GM18861 (cell line): ENCODE measurements around the gene ESYT2.

Source experiments
- ATAC-seq: cut with Tn5 transposase; IDR thresholded peaks from one replicate; pipeline ENCODE4 v1.9.1; 2021; ENCODE audit not compliant: unreplicated experiment

The ESYT2 gene

DNA sequence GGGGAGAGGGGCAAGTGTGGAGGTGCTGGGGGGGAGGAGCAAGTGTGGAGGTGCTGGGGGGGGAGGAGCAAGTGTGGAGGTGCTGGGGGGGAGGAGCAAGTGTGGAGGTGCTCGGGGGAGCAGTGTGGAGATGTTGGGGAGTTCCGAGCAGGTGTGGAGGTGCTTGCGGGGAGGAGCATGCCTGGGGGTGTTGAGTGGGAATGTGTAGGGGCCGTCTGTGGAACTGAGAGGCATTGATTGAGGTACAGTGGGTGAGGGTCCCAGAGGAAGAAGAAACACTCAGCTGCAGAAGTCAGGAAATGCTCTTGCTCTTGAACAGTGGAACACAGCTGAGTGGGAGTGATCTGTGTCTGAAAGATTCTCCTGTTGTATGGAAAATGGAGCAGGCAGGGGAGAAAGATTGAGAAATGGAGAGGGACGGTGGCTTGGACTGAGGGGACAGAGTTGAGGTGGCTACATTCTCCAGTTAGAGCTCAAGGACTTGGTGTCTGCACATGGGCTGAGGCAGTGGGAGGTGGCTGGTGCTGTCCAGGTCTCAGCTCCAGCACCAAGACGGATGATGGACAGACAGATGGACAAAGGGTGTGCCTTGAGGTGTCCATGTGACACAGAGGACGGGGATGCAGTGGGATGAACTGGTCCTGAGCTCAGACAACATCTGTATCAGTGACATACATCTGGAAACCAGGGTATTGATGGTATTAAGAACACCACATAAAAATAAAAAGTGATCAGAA lies 99.5 kb downstream of the ESYT2 start:
- no peak for ATAC-seq

DNA sequence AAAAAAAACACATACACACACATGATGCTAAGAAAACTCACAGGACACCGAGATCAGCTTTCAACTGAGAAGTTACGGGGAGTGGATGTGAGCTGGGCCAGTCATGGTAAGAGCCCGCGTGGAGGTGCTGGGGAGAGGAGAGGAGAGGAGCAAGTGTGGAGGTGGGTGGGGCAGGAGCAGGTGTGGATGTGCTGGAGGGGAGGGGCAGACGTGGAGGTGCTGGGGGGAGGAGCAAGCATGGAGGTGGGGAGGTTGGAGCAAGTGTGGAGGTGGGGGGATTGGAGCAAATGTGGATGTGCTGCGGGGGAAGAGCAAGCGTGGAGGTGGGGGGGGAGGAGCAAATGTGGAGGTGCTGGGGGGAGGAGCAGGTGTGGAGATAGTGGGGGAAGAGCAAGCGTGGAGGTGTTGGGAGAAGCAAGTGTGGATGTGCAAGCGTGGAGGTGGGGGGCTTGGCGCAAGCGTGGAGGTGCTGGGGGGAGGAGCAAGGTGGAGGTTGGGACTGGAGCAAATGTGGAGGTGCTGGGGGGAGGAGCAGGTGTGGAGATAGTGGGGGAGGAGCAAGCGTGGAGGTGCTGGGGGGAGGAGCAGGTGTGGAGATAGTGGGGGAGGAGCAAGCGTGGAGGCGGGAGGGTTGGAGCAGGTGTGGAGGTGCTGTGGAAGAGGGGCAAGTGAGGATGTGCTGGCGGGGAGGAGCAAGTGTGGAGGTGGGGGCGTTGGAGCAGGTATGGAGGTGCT lies 100.2 kb downstream of the ESYT2 start:
- ATAC-seq, result no peak

DNA sequence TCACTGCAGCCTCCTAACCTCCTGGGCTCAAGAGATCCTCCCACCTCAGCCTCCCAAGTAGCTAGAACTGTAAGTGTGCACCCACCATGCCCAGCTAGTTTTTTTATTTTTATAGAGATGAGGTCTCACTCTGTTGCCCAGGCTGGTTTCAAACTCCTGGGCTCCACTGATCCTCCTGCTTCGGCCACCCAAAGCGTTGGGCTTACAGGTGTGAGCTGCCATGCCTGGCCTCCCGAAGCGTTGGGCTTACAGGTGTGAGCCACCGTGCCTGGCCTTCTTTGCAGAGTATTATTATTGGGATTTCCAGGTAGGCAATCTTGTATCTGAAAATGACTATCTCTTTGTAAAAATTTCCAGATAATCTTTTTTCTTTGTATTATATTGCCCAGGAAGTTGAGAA lies 101.6 kb downstream of the ESYT2 start:
- no peak for ATAC-seq

DNA sequence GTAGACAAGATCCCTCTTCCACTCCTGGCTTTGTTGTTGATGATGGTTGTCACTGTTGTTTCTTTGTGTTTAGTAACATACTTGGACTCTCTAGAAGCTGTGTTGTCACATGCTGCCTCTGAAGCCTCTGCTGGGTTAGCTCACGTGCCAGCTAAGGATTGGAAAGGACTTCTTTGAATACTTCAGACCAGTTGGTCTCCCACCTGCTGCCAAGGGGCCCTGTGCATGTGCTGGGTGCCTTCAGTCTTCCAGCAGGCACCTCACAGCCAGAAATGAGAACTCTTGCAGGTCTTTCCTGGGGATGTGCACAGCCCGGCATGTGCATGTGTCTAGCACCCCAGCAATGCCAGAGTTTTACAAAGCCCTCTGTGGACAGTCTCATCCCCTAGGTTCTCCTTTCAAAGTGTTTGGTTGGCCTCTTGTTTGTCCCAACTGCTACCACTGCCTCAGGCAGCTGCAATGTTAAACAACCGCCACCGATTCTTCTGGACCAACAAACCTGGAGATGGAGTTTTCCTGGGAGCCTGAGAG lies 103.0 kb downstream of the ESYT2 start:
- no peak for ATAC-seq

DNA sequence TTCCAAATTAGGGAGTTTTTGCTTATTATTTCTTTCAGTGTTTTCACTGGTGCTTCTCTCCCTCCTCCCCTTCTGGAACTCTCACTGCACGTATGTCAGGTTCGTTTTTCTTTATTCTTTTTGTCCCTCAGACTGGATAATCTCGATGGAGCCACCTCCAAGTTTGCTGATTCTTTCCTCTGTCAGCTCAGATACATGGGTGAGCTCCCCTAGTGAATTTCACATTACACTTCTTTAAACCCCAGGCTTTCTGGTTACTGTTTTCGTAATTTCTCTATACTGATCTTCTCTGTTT lies 103.9 kb downstream of the ESYT2 start:
- no peak for ATAC-seq

DNA sequence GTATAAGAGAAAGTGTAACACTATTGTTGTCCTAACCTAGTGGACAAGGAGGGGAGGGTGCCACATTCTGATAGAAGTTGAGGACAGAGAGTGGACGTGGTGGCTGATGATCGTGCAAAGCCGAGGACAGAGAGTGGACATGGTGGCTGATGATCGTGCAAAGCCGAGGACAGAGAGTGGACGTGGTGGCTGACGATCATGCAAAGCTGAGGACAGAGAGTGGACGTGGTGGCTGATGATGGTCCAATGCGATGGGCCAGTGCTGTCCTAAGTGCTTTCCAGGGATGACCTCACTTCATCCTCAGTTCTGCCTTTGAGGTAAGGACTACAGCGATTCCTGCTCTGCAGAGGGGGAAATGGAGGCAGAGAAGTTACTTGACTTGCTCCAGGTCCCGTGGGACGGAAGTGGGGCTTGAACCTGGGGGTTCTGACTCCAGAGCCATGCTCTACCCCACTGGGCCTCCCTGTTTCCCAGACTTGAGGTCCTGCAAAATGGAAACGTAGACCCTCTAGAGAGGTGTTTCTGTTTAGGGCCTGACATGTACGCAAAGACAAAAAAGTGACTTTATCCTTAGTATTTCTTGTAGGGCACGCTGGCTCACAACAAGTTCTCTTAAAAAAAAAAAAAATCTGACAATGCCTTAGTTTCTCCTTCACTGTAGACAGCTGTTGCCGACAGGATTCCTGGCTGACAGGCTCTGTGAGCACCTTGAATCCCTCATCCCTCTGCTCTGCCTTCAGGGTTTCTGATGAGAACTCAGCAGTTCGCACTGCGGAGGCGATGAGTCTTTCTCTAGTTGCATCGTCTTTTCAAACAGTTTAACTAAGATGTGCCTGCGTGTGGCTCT lies 104.4 kb downstream of the ESYT2 start:
- ATAC-seq, result no peak

DNA sequence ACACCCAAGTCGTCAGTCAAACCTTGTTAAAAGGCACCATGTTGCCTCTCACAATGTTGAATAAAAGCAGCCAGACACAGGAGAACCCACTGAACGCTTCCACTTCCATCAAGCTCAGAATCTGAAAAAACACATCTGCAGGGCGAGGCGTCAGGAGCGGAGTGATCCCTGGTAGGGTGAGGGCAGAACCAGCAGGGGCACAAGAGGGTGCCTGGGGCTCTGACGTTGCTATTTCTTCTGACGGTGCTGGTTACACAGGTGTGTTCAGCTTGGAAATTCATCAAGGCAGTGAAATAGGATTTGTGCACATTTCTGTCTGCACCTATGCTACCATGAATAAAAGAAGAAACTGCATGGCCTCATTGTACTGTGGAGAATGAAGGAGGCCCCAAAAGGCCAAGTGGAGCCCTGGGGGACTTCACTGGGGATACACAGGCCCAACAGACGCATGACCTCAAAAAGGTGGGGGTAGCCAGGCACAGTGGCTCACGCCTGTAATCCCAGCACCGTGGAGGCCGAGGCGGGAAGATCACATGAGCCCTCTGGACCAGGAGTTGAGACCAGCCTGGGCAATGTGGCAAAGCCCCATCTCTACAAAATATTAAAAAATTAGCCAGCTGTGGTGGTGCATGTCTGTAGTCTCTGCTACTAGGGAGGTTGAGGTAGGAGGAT lies 105.5 kb downstream of the ESYT2 start:
- ATAC-seq, result no peak

- ATAC-seq, result no peak
Measured at GRCh38 chr7:158723266-158723665, 106.0 kb downstream of the ESYT2 start.

DNA sequence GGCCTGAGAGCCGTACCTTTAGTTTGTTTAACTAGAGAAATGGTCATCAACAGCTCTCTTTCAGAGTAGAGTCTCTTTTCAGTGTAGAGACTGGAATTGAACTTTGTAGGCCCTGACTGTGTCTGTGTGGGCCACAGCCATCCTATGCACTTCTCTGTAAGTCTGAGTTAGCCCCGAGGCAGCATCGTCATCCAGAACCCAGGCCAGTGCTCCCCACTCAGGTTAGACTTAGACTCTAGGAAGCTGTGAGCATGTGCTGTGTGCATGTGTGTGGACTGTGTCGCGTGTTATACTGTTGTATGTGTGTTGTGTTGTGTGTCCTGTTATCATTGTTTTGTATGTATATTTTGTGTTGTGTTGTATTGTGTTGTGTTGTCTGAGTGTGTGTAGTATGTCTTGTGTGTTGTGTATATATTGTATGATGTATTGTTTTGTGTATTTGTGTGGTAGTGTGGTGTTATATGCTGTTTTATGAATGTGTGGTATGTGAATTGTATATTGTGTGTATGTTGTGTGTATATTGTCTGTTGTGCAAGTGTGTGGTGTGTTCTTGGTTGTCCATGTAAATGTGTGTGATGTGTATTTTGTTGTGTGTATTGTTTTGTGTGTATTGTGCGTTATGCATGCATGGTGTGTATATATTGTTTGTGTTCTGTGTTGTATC lies 106.6 kb downstream of the ESYT2 start:
- ATAC-seq, result no peak

GRCh38 chr7:158720112-158720511 lies 109.2 kb downstream of the ESYT2 start:
- ATAC-seq, result no peak

- ATAC-seq, result no peak
Measured at GRCh38 chr7:158716802-158717201, 112.5 kb downstream of the ESYT2 start.

- ATAC-seq, result no peak
Measured at GRCh38 chr7:158710651-158711102, 118.6 kb downstream of the ESYT2 start.

DNA sequence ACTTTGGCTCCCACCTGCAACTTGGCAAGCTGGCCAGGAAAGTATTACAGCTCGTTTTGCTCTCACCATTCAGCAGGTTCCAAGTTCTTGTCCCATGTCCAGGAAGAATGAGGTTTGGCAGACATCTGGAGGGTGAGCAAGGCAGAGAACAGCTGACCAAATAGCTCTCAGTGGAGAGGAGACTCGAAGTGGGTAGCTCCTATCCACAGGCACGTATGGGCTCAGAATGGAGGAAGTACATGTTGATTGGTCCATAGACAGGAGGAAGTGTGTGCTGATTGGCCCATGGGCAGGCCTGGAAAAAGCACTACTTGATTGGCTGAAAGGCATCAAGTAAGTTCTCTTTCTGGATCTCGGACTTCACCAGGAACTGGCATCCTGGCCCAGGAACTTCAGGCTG lies 121.7 kb downstream of the ESYT2 start:
- no peak for ATAC-seq

GRCh38 chr7:158706710-158707590 lies 122.4 kb downstream of the ESYT2 start:
- no peak for ATAC-seq

DNA sequence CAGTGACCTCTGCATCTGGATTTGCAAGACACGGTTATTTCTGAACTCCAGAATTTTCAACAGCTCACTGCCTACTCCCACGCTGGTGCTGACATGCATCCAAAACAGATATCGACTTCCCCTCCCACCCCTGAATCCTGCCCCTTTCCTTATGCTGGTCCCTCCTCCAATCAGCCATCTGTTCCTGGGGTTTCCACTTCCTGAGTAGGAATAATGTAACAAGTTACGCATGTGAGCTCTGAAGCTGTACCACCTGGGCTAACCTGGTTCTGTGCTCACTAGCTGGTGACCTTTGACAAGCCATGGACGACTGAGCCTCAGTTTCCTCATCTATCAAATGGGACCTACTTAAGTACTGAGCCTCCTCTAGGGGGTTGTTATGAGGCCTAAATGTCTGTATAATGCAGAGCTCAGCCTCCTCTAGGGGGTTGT lies 123.0 kb downstream of the ESYT2 start:
- ATAC-seq, result no peak

- no peak for ATAC-seq
Measured at GRCh38 chr7:158705234-158705850, 124.0 kb downstream of the ESYT2 start.

DNA sequence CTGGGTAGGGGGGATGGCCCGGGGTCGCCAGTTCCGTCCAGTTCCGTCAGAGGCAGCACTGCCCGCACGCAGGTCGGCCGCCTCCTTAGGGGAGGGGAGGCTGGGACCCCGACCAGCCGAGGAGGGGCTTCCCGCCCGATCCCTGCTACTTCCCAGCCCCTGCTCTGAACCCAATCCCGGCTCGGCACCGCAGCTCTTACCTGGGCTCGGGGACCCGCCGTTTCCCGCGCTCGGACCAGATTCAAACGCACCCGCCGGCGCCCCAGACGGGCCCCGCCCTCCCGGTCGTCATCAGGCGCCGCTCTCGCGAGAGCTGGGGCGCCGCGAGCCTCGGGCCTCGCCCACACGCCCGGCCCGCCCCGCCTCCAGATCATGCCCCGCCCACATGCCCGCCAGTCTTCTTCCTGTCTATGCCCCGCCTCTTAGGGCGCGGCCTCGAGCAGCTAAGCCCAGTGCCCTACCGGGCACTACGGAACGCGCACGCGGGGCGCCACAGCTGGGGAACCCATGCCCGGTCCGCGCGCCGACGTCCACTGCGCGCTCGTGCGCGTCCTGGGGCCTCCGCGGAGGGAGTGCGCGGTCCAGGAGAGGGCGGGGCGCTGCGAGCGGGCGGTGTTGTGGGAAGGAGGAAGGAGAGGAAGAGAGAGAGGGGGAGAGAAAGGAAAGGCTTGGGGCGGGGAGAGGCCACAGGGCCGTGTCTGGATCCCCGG lies 124.6 kb downstream of the ESYT2 start, which contains the start of gene NCAPG2:
TSS of gene NCAPG2 (minus strand) at position 281 of the 710 bp plus-strand sequence. CDS start 2,905 bp downstream, outside the sequence.
- peak; percentile 98 for ATAC-seq
